Measurements from ENCODE around the gene GMPR2.

DNA sequence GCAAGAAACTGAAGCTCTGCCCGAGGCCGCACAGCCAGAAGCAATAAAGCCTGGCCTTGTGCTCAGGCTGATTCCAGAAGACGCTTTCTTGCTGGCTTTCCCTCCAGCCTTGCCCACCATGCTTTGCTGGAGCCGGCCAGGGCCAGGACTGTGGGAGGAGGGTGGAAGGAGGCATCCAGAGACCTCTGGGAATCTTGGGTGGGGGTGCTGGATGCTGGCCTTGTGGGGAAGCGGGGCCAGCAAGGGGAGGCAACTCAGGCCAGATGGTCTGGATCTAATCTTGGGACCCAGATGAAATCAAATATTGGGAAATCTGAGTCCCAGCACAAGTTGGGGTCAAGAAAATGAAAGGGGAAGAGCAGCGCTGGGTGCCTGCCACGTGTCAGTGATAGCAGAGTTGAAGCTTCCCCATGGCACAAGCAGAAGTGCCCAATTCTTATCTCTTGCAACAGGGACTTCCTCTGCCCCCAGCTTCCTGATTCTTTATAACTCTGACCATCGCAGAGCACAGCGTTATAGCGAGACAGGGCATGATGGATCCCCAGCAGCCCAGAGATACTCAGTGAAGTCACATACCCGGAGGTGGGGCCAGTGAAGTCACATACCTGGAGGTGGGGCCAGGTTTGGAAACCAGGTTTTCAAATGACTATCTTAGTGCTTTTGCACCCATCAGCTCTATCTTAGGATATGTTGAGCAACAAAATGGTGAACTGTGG lies 45.0 kb downstream of the GMPR2 start:
- TF ChIP-seq, protein P1, sequence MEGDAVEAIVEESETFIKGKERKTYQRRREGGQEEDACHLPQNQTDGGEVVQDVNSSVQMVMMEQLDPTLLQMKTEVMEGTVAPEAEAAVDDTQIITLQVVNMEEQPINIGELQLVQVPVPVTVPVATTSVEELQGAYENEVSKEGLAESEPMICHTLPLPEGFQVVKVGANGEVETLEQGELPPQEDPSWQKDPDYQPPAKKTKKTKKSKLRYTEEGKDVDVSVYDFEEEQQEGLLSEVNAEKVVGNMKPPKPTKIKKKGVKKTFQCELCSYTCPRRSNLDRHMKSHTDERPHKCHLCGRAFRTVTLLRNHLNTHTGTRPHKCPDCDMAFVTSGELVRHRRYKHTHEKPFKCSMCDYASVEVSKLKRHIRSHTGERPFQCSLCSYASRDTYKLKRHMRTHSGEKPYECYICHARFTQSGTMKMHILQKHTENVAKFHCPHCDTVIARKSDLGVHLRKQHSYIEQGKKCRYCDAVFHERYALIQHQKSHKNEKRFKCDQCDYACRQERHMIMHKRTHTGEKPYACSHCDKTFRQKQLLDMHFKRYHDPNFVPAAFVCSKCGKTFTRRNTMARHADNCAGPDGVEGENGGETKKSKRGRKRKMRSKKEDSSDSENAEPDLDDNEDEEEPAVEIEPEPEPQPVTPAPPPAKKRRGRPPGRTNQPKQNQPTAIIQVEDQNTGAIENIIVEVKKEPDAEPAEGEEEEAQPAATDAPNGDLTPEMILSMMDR (IDR thresholded peaks at IDR 0.05; ENCODE audit: poor library complexity), result no peak
- TF ChIP-seq EZH2 (IDR thresholded peaks at IDR 0.05; ENCODE audit: borderline replicate concordance), result no peak

All from hepatocyte (in vitro differentiated cells).